ENCODE results near the gene DCBLD2.
A peak's percentile ranks its signal among the peaks of the same experiment; 100 is the strongest.

DCBLD2 gene

DNA sequence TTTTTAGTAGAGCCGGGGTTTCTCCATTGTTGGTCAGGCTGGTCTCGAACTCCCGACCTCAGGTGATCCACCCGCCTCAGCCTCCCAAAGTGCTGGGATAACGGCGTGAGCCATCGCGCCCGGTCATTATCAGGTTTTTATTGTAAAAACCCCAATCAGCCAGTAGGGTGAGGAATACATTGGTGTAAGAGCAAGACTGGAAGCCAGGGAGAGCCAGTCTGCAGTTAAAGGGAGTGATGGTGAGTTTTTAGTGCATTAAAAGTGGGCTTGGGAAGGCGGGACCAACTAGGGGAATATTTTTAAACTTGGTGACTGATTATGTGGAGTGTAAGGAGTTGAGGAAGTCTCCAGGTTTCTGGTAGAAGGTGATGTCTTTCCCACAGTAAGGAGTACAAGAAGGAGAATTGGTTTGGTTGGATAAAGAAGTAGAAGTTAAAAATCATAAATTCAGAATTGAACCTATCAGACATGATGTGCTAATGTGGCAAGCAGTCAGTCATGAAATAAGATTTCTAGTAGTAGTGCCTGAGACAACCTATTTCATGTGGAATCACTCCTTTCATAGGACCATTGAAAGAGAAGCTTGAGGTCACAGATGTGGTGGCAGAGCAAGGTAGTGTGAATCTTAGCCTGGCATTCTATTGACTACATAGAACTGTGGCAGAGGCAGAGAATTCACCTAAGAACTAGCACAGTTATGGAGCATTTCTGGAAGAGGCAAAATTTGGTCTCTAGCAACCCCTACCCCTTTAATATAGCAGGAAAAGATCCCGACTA, 2.4 kb upstream of the DCBLD2 start:
- H3K4me3 Mint-ChIP-seq, result no peak overlapping the region
- peaks cover 7% of the 10 kb centered on the region for H3K9me3 Mint-ChIP-seq
- H3K27me3 Mint-ChIP-seq (ENCODE audit: low read depth), result no peaks in the 10 kb centered on the region
- no peak for TF ChIP-seq CTCF (IDR thresholded peaks at IDR 0.05; ENCODE audit: unreplicated experiment in 3 of 3)
- H3K27ac Mint-ChIP-seq, result peak overlapping the region in 1 of 3 experiments; percentile 1
- peaks cover 34% of the 10 kb centered on the region for H3K4me1 Mint-ChIP-seq
- H3K36me3 Mint-ChIP-seq (ENCODE audit: low read depth), result peaks cover 7% of the 10 kb centered on the region

GRCh38 chr3:98903099-98903498, 1.6 kb upstream of the DCBLD2 start:
- H3K4me3 Mint-ChIP-seq, result peak overlapping the region; percentile 26 to 57 (median 56)
- peaks cover 3% of the 10 kb centered on the region for H3K36me3 Mint-ChIP-seq (ENCODE audit: low read depth)
- peaks cover 3% of the 10 kb centered on the region for H3K9me3 Mint-ChIP-seq
- peaks cover 34% of the 10 kb centered on the region for H3K4me1 Mint-ChIP-seq
- no peak for TF ChIP-seq CTCF (IDR thresholded peaks at IDR 0.05; ENCODE audit: unreplicated experiment in 3 of 3)
- no peaks in the 10 kb centered on the region for H3K27me3 Mint-ChIP-seq (ENCODE audit: low read depth)
- peak overlapping the region; percentile 19 to 31 (median 23) for H3K27ac Mint-ChIP-seq

- Mint-ChIP-seq H3K27me3 (ENCODE audit: low read depth) (no peaks in the 10 kb centered on the region), H3K4me1 (peaks cover 34% of the 10 kb centered on the region), H3K36me3 (ENCODE audit: low read depth) (no peaks in the 10 kb centered on the region), H3K4me3 (peak overlapping the region; percentile 91 to 95 (median 93)), H3K27ac (peak overlapping the region; percentile 90 to 97 (median 94)), H3K9me3 (no peaks in the 10 kb centered on the region)
- no peak for TF ChIP-seq CTCF (IDR thresholded peaks at IDR 0.05; ENCODE audit: unreplicated experiment in 3 of 3)
Observed at GRCh38 chr3:98902351-98902740, 851 bp upstream of the DCBLD2 start.

- H3K9me3 Mint-ChIP-seq, result no peaks in the 10 kb centered on the region
- peak overlapping the region; percentile 55 to 97 (median 82) for H3K27ac Mint-ChIP-seq
- peak overlapping the region; percentile 92 to 95 (median 93) for H3K4me3 Mint-ChIP-seq
- H3K4me1 Mint-ChIP-seq, result peaks cover 25% of the 10 kb centered on the region
- no peak for TF ChIP-seq CTCF (IDR thresholded peaks at IDR 0.05; ENCODE audit: unreplicated experiment in 3 of 3)
- H3K27me3 Mint-ChIP-seq (ENCODE audit: low read depth), result no peaks in the 10 kb centered on the region
- peaks cover 5% of the 10 kb centered on the region for H3K36me3 Mint-ChIP-seq (ENCODE audit: low read depth)
Observed at GRCh38 chr3:98901119-98901391, 440 bp downstream of the DCBLD2 start.

- TF ChIP-seq CTCF (IDR thresholded peaks at IDR 0.05; ENCODE audit: unreplicated experiment in 3 of 3), result no peak
- Mint-ChIP-seq H3K9me3 (no peaks in the 10 kb centered on the region), H3K27ac (peak overlapping the region; percentile 55 to 97 (median 82)), H3K4me3 (peak overlapping the region; percentile 92 to 95 (median 93)), H3K27me3 (ENCODE audit: low read depth) (no peaks in the 10 kb centered on the region), H3K36me3 (ENCODE audit: low read depth) (peaks cover 5% of the 10 kb centered on the region), H3K4me1 (peaks cover 24% of the 10 kb centered on the region)
Observed at GRCh38 chr3:98900265-98901118, 1.0 kb downstream of the DCBLD2 start.

All from nephron (organoid).